HG03095 (cell line): ENCODE data around the gene PLA2G15.

Experiments
- ATAC-seq: cut with Tn5 transposase; IDR thresholded peaks from one replicate; pipeline ENCODE4 v1.9.1; 2021; ENCODE audit warnings: moderate library complexity; ENCODE audit not compliant: unreplicated experiment

PLA2G15 gene

GRCh38 chr16:68251832-68252231 lies 6.7 kb downstream of the PLA2G15 start:
- ATAC-seq = no peak

GRCh38 chr16:68252383-68252782 lies 7.2 kb downstream of the PLA2G15 start:
- no peak for ATAC-seq

GRCh38 chr16:68253721-68254120 lies 8.5 kb downstream of the PLA2G15 start:
- no peak for ATAC-seq

- ATAC-seq = no peak
These were observed 10.5 kb downstream of the PLA2G15 start for GRCh38 chr16:68255712-68256111.

- ATAC-seq = no peak
These were observed 12.2 kb downstream of the PLA2G15 start for GRCh38 chr16:68257251-68257905.

- ATAC-seq = no peak
These were observed 13.0 kb downstream of the PLA2G15 start for GRCh38 chr16:68257906-68258800.

GRCh38 chr16:68259007-68259825 lies 14.0 kb downstream of the PLA2G15 start:
- ATAC-seq = no peak

GRCh38 chr16:68263559-68264127 lies 18.5 kb downstream of the PLA2G15 start:
- ATAC-seq = peak; percentile 8

GRCh38 chr16:68264128-68265077 lies 19.2 kb downstream of the PLA2G15 start, which contains the start of gene SLC7A6:
Gene SLC7A6, plus strand, starts transcription at chr16:68264526. Its CDS starts 10,201 bp downstream, at chr16:68274727.
- ATAC-seq = peak; percentile 53

- no peak for ATAC-seq
These were observed 20.1 kb downstream of the PLA2G15 start for GRCh38 chr16:68265078-68265920.

GRCh38 chr16:68267612-68268405 lies 22.6 kb downstream of the PLA2G15 start:
- no peak for ATAC-seq

- ATAC-seq = no peak
These were observed 24.6 kb downstream of the PLA2G15 start for GRCh38 chr16:68269793-68270192.

- ATAC-seq = no peak
These were observed 25.2 kb downstream of the PLA2G15 start for GRCh38 chr16:68270353-68270752.

- ATAC-seq = no peak
These were observed 27.5 kb downstream of the PLA2G15 start for GRCh38 chr16:68272507-68273209.

- ATAC-seq = no peak
These were observed 28.3 kb downstream of the PLA2G15 start for GRCh38 chr16:68273459-68273858.

GRCh38 chr16:68273896-68274295 lies 28.7 kb downstream of the PLA2G15 start:
- ATAC-seq = no peak

GRCh38 chr16:68274441-68274840 lies 29.3 kb downstream of the PLA2G15 start:
- no peak for ATAC-seq
